K562 (cell line): ENCODE data around the gene OPHN1. TPM values are rescaled to one million over a fixed set of nuclear protein-coding genes. Genes with fewer than 3 reads are reported as not detected.

Source experiments
- ATAC-seq: fragments of 200-7000 bp; cut with Tn5 transposase; 3 replicates; pipeline ENCODE4 v1.9.1; 2020; ENCODE audit warnings: moderate library complexity
- BruUV-seq: library from RNA; stranded (reverse); fragments of 400-500 nt; replicated peaks from 2 replicates; lab custom pipeline; 2021; lab: Mats Ljungman, UMichigan
- CTCF ChIA-PET: fragments of 300-600 bp; formaldehyde crosslinking; extraction: SDS; loops from one replicate; lab custom pipeline; 2021; ENCODE audit warnings: low intra/inter-chr PET ratio; lab: Yijun Ruan, JAX
- POLR2A ChIA-PET: fragments of 300-600, 350-650 bp; sonication (Branson Sonifier 250); formaldehyde crosslinking; extraction: SDS; loops from one replicate; lab custom pipeline; 2021; ENCODE audit warnings: antibody characterized with exemption, inconsistent platforms; lab: Yijun Ruan, JAX
- DNase-seq, 4 experiments: peaks; one replicate each; pipeline versions ENCODE4 v3.0.0 to v3.0.0-alpha.2; 2011 to 2018; ENCODE audit warnings: low spot score in 3 of 4, mixed read lengths in 3 of 4; ENCODE audit errors: extremely low read depth in 1 of 4
- FAIRE-seq: peaks from 2 replicates; lab custom pipeline; 2011; peaks lifted over from hg19 to GRCh38; lab: Jason Lieb, UNC
- H2AFZ ChIP-seq: 2 replicates; pipeline ENCODE4 v1.6.0; 2011; ENCODE audit warnings: low read depth, low read length, control low read depth, inconsistent platforms
- H3K27ac ChIP-seq: fragments of 200-600 bp; 3 replicates; pipeline ENCODE4 v1.8.0; 2011; ENCODE audit warnings: low read depth, mild to moderate bottlenecking, control low read depth, inconsistent platforms, low read length, moderate library complexity, mixed read lengths; ENCODE audit errors: extremely low read depth
- H3K27me3 ChIP-seq, 2 experiments: fragments of 300-600 bp in 1 of 2; 2 replicates in 1 of 2; 3 replicates in 1 of 2; pipeline versions ENCODE4 v1.6.0 to v1.8.0; 2011; ENCODE audit warnings: inconsistent platforms in 2 of 2, low read length in 2 of 2, mild to moderate bottlenecking in 1 of 2, mixed read lengths in 1 of 2, moderate library complexity in 1 of 2; ENCODE audit not compliant: control insufficient read depth in 2 of 2, insufficient read depth in 2 of 2
- H3K36me3 ChIP-seq: fragments of 300-600 bp; 3 replicates; pipeline ENCODE4 v1.8.0; 2011; ENCODE audit warnings: mild to moderate bottlenecking, low read length, inconsistent platforms; ENCODE audit not compliant: control insufficient read depth, insufficient read depth
- H3K4me1 ChIP-seq, 2 experiments: fragments of 200-600 bp in 1 of 2; replicated peaks in 1 of 2; 2 replicates in 1 of 2; 3 replicates in 1 of 2; pipeline versions ENCODE4 v1.5.1 to v1.8.0; 2011; ENCODE audit warnings: inconsistent platforms in 2 of 2, low read length in 2 of 2, mild to moderate bottlenecking in 1 of 2, mixed read lengths in 1 of 2, moderate library complexity in 1 of 2; ENCODE audit not compliant: control insufficient read depth in 2 of 2, insufficient read depth in 2 of 2
- H3K4me2 ChIP-seq: 2 replicates; pipeline ENCODE4 v1.6.1; 2011; ENCODE audit warnings: low read length, control low read depth, inconsistent platforms, mixed read lengths; ENCODE audit not compliant: insufficient read depth
- H3K4me3 ChIP-seq: fragments of 200-600 bp; sonication (generic), shearing (Covaris generic); 2 replicates; pipeline ENCODE4 v1.5.1; 2016; ENCODE audit warnings: control low read depth, inconsistent platforms
- H3K79me2 ChIP-seq: fragments of 200-600 bp; 3 replicates; pipeline ENCODE4 v1.8.0; 2011; ENCODE audit warnings: low read length, inconsistent platforms; ENCODE audit not compliant: control insufficient read depth, insufficient read depth
- H3K9ac ChIP-seq, 2 experiments: 2 replicates each; pipeline versions ENCODE4 v1.6.0 to v1.6.1; 2011; ENCODE audit warnings: low read depth in 2 of 2, low read length in 2 of 2, control low read depth in 1 of 2, inconsistent platforms in 1 of 2, mild to moderate bottlenecking in 1 of 2, mixed read lengths in 1 of 2; ENCODE audit not compliant: insufficient read depth in 1 of 2
- H3K9me1 ChIP-seq: one replicate; pipeline ENCODE4 v1.6.0; 2011; ENCODE audit warnings: inconsistent platforms, mild to moderate bottlenecking, low read length, moderate library complexity; ENCODE audit not compliant: control insufficient read depth, insufficient read depth
- H3K9me3 ChIP-seq: replicated peaks from 2 replicates; pipeline ENCODE4 v1.5.1; 2011; ENCODE audit warnings: low read depth, low read length, inconsistent platforms; ENCODE audit not compliant: control insufficient read depth, insufficient read depth
- H4K20me1 ChIP-seq: replicated peaks from 2 replicates; pipeline ENCODE4 v1.6.1; 2011; ENCODE audit warnings: low read length, inconsistent platforms, mixed read lengths; ENCODE audit not compliant: control insufficient read depth, insufficient read depth
- CBFA2T3 ChIP-seq: fragments of 450-650 bp; IDR thresholded peaks from 2 replicates; pipeline ENCODE4 v1.6.1; 2017
- EHMT2 ChIP-seq: fragments of 450-650 bp; IDR thresholded peaks from 2 replicates; pipeline ENCODE4 v1.6.1; 2018; ENCODE audit warnings: antibody characterized with exemption
- NFIC ChIP-seq: fragments of 450-650 bp; IDR thresholded peaks from 2 replicates; pipeline ENCODE4 v1.6.1; 2017; ENCODE audit warnings: mild to moderate bottlenecking, inconsistent platforms
- POLR2AphosphoS5 ChIP-seq: IDR thresholded peaks from 2 replicates; pipeline ENCODE4 v1.6.1; 2011; ENCODE audit warnings: mild to moderate bottlenecking, low read depth, low read length, moderate library complexity; ENCODE audit not compliant: control insufficient read depth, insufficient read depth
- ZC3H11A ChIP-seq: IDR thresholded peaks from 2 replicates; pipeline ENCODE4 v1.6.1; 2012; ENCODE audit warnings: low read depth, low read length, improper control_type of control experiment
- ZFP36 ChIP-seq: fragments of 150-350 bp; IDR thresholded peaks from 2 replicates; pipeline ENCODE4 v1.6.1; 2018; ENCODE audit warnings: low read length, low read depth; ENCODE audit not compliant: partially characterized antibody
- ZNF24 ChIP-seq: fragments of 450-650 bp; IDR thresholded peaks from 2 replicates; pipeline ENCODE4 v1.6.1; 2016
- WGBS: fragments of 100-300 bp; shearing (Covaris generic); methylation state at CpG from one replicate; pipeline ENCODE4 v1.1.6; 2016; ENCODE audit warnings: low coverage, mixed read lengths; ENCODE audit not compliant: insufficient coverage; ENCODE audit errors: missing lambda C conversion rate; 5-methylcytosine and 5-hydroxymethylcytosine counted together
- in situ Hi-C: fragments of 300-500 bp; cut with MboI; formaldehyde crosslinking; loops from 4 replicates; pipeline ENCODE4 v1.15.0; 2018; ENCODE audit warnings: inconsistent platforms, mixed read lengths
- intact Hi-C: fragments of 100-400 bp; cut with micrococcal nuclease; formaldehyde crosslinking; loops from 2 replicates; pipeline ENCODE4 v1.14.2; 2022
- polyA plus RNA-seq, 8 experiments: library from polyadenylated mRNA; depleted of rRNA in 4 of 8; stranded (reverse) in 5 of 8; unstranded in 3 of 8; fragments of >200 nt; fragmentation: Nextera tagmentation in 2 of 8; fragmentation: Illumina TruSeq in 1 of 8; extraction: Ambion mirVana in 2 of 8; extraction: Trizol in 1 of 8; gene quantifications; 2 replicates each; pipeline versions ENCODE4 v1.2.1 to v1.2.3, GENCODE V29; 2011 to 2014; ENCODE audit warnings: inconsistent platforms in 1 of 8, missing spikeins in 1 of 8
- total RNA-seq, 7 experiments: library from RNA; depleted of rRNA in 6 of 7; stranded (reverse); fragments of >200 nt in 6 of 7; fragmentation: Illumina TruSeq in 2 of 7; extraction: Trizol in 2 of 7; gene quantifications; 2 replicates each; pipeline versions ENCODE4 v1.2.1 to v1.2.3, GENCODE V29; 2011 to 2021; ENCODE audit warnings: low replicate concordance in 1 of 7
- TF ChIP-seq, protein P1 (sequence below): sonication (generic); IDR thresholded peaks from 2 replicates; pipeline ENCODE4 v1.6.1; 2016

OPHN1 gene
- total and polyA plus RNA-seq, 9 of the 15 experiments (the other 6 are each of a cell fraction or from before 2014, with no cell fraction given): 0.28 to 1.8 (median 1.0) TPM

GRCh38 chrX:68440940-68441339, 7.6 kb upstream of the OPHN1 start:
- ATAC-seq: peak; percentile 62
- POLR2A ChIA-PET: no interaction called here
- H3K27ac ChIP-seq: no peak overlapping the region
- H3K9ac ChIP-seq: no peak overlapping the region
- BruUV-seq: no TSS peak
- DNase-seq: peak in 2 of 4 experiments; percentile 20 to 54
- no peaks in the 10 kb centered on the region for H3K9me1 ChIP-seq
- WGBS: 0% methylated on average over 1 of the region's 1 CpG
- peaks cover 0 to 5% of the 10 kb centered on the region in 2 experiments; a peak in 3 of 5 replicates for H3K4me1 ChIP-seq
- no peaks in the 10 kb centered on the region for H3K27me3 ChIP-seq
- H3K79me2 ChIP-seq: no peaks in the 10 kb centered on the region
- no peak overlapping the region for H3K4me3 ChIP-seq
- H3K9me3 ChIP-seq: no peaks in the 10 kb centered on the region
- H2AFZ ChIP-seq: 0 out of 2 replicates have a peak overlapping the region, but pooled peaks have one; percentile 9
- intact Hi-C loops (no loop called here), in situ Hi-C loops (no loop called here)
- FAIRE-seq: peak; percentile 15
- H3K36me3 ChIP-seq: no peaks in the 10 kb centered on the region
- H3K4me2 ChIP-seq: no peak overlapping the region; the same call in 1 of the 2 replicates
- CTCF ChIA-PET: no interaction called here
- no peaks in the 10 kb centered on the region for H4K20me1 ChIP-seq
- TF ChIP-seq NFIC (peak; percentile 81), EHMT2 (no peak), CBFA2T3 (0 out of 2 replicates have a peak, but pooled peaks have one; percentile 7)
- TF ChIP-seq, protein P1, sequence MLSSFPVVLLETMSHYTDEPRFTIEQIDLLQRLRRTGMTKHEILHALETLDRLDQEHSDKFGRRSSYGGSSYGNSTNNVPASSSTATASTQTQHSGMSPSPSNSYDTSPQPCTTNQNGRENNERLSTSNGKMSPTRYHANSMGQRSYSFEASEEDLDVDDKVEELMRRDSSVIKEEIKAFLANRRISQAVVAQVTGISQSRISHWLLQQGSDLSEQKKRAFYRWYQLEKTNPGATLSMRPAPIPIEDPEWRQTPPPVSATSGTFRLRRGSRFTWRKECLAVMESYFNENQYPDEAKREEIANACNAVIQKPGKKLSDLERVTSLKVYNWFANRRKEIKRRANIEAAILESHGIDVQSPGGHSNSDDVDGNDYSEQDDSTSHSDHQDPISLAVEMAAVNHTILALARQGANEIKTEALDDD: peak; percentile 67; the same call in 1 of the 2 replicates

DNA sequence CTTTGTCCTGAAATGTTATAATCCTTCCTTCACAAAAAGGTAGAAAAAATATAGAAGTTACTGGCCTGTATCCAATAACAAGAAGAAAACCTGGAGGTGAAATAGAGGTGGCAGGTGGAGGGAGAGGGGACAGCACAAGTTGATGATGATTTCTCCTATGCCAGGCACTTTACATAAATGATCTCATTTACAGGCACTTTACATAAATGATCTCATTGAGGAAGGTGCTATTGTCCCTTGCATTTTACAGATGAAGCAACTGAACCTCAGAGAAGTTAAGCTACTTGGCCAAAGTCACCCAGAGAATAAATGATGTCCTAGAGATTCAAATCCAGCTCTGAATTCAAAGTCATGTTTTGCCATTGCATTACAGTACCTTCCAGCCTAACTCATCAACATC, 7.1 kb upstream of the OPHN1 start:
- no peaks in the 10 kb centered on the region for H3K27me3 ChIP-seq
- H3K36me3 ChIP-seq: no peaks in the 10 kb centered on the region
- ATAC-seq: no peak
- no peaks in the 10 kb centered on the region for H4K20me1 ChIP-seq
- no peak overlapping the region for H3K4me3 ChIP-seq
- no TSS peak for BruUV-seq
- no peak for DNase-seq
- no peak overlapping the region for H2AFZ ChIP-seq
- ChIA-PET POLR2A (interaction anchor here (1.3 kb wide), 1 partner anchor 19 kb away, joined by 4 read pairs; no protein-coding TSS in a partner anchor), CTCF (no interaction called here)
- intact Hi-C loops (no loop called here), in situ Hi-C loops (no loop called here)
- no peak overlapping the region for H3K27ac ChIP-seq
- no peaks in the 10 kb centered on the region for H3K79me2 ChIP-seq
- H3K4me2 ChIP-seq: no peak overlapping the region; the same call in 1 of the 2 replicates
- TF ChIP-seq ZNF24 (peak; percentile 44; the same call in 1 of the 2 replicates), POLR2AphosphoS5 (no peak), ZC3H11A (no peak), ZFP36 (peak; percentile 8)
- no peaks in the 10 kb centered on the region for H3K9me1 ChIP-seq
- H3K9ac ChIP-seq: no peak overlapping the region
- H3K9me3 ChIP-seq: no peaks in the 10 kb centered on the region
- no peak for FAIRE-seq
- peaks cover 0 to 5% of the 10 kb centered on the region in 2 experiments; a peak in 3 of 5 replicates for H3K4me1 ChIP-seq
